Neural cell (in vitro differentiated cells): ENCODE measurements around the gene NTNG1. TPM values are rescaled to one million over a fixed set of nuclear protein-coding genes. Genes with fewer than 3 reads are reported as not detected.

ENCODE experiments used
- H2AFZ ChIP-seq: fragments of 200-600, 300-800 bp; sonication (generic), shearing (Covaris generic); 2 replicates; pipeline ENCODE4 v1.6.0; 2014; ENCODE audit warnings: low read depth, mild to moderate bottlenecking, antibody characterized with exemption, low read length, moderate library complexity
- H3F3A ChIP-seq: fragments of 200-600 bp; shearing (Covaris generic); 2 replicates; pipeline ENCODE4 v1.6.1; 2016; ENCODE audit warnings: mild to moderate bottlenecking, moderate library complexity, mixed read lengths, antibody characterized with exemption, low read length; ENCODE audit not compliant: insufficient read depth, poor library complexity, severe bottlenecking
- H3K27ac ChIP-seq: fragments of 200-600, 300-800 bp; sonication (generic), shearing (Covaris generic); 2 replicates; pipeline ENCODE4 v1.5.1; 2014; ENCODE audit warnings: mild to moderate bottlenecking, low read length, moderate library complexity
- H3K27me3 ChIP-seq: fragments of 300-800, 200-600 bp; sonication (generic), shearing (Covaris generic); 2 replicates; pipeline ENCODE4 v1.6.0; 2014; ENCODE audit warnings: mild to moderate bottlenecking, low read depth, low read length, moderate library complexity; ENCODE audit not compliant: insufficient read depth
- H3K36me3 ChIP-seq: fragments of 300-800, 200-600 bp; sonication (generic), shearing (Covaris generic); 2 replicates; pipeline ENCODE4 v1.5.1; 2014; ENCODE audit warnings: mild to moderate bottlenecking, antibody characterized with exemption, low read length, moderate library complexity; ENCODE audit not compliant: insufficient read depth
- H3K4me2 ChIP-seq: fragments of 300-800, 200-600 bp; sonication (generic), shearing (Covaris generic); 2 replicates; pipeline ENCODE4 v1.6.0; 2014; ENCODE audit warnings: mild to moderate bottlenecking, low read length
- H3K4me3 ChIP-seq: fragments of 300-800, 200-600 bp; sonication (generic), shearing (Covaris generic); 2 replicates; pipeline ENCODE4 v1.5.1; 2014; ENCODE audit warnings: mild to moderate bottlenecking, low read length, moderate library complexity
- H3K79me2 ChIP-seq: fragments of 200-600 bp; shearing (Covaris generic); replicated peaks from 2 replicates; pipeline ENCODE4 v1.6.0; 2014; ENCODE audit warnings: mild to moderate bottlenecking, low read length, moderate library complexity; ENCODE audit not compliant: insufficient read depth
- H3K9ac ChIP-seq: fragments of 300-800, 200-600 bp; sonication (generic), shearing (Covaris generic); 2 replicates; pipeline ENCODE4 v1.6.1; 2016; ENCODE audit warnings: mild to moderate bottlenecking, low read length, mixed read lengths
- H3K9me2 ChIP-seq: fragments of 200-600 bp; shearing (Covaris generic); 2 replicates; pipeline ENCODE4 v1.6.1; 2016; ENCODE audit warnings: mild to moderate bottlenecking, low read length, mixed read lengths; ENCODE audit not compliant: insufficient read depth
- H3K9me3 ChIP-seq: fragments of 200-600, 300-800 bp; sonication (generic), shearing (Covaris generic); 2 replicates; pipeline ENCODE4 v1.6.1; 2016; ENCODE audit warnings: mild to moderate bottlenecking, mixed run types, low read length, moderate library complexity, mixed read lengths
- H4K20me1 ChIP-seq: fragments of 200-600 bp; shearing (Covaris generic); 2 replicates; pipeline ENCODE4 v1.6.1; 2016; ENCODE audit warnings: mild to moderate bottlenecking, mixed run types; ENCODE audit not compliant: insufficient read depth
- CTCF ChIP-seq: fragments of 450-650 bp; IDR thresholded peaks from 2 replicates; pipeline ENCODE4 v1.5.1; 2014; ENCODE audit warnings: antibody characterized with exemption, mild to moderate bottlenecking, moderate library complexity; ENCODE audit not compliant: poor library complexity, severe bottlenecking
- EP300 ChIP-seq: fragments of 450-650 bp; conservative IDR thresholded peaks from 2 replicates; pipeline ENCODE4 v1.6.1; 2014; ENCODE audit warnings: antibody characterized with exemption, mild to moderate bottlenecking, moderate library complexity; ENCODE audit not compliant: poor library complexity, severe bottlenecking
- EZH2 ChIP-seq: fragments of 200-600, 300-800 bp; shearing (Covaris generic), sonication (generic); IDR thresholded peaks from 2 replicates; pipeline ENCODE4 v1.6.1; 2014; ENCODE audit warnings: antibody characterized with exemption, low read length, borderline replicate concordance, mild to moderate bottlenecking; ENCODE audit not compliant: insufficient read depth, poor library complexity, severe bottlenecking
- MXI1 ChIP-seq: fragments of 450-650 bp; conservative IDR thresholded peaks from 2 replicates; pipeline ENCODE4 v1.6.1; 2014; ENCODE audit warnings: antibody characterized with exemption, mild to moderate bottlenecking; ENCODE audit not compliant: poor library complexity, severe bottlenecking
- POLR2AphosphoS5 ChIP-seq: IDR thresholded peaks from 2 replicates; pipeline ENCODE4 v1.6.1; 2012
- RAD21 ChIP-seq: fragments of 450-650 bp; conservative IDR thresholded peaks from 2 replicates; pipeline ENCODE4 v1.6.1; 2014; ENCODE audit warnings: antibody characterized with exemption, mild to moderate bottlenecking, moderate library complexity
- SMC3 ChIP-seq: fragments of 450-650 bp; conservative IDR thresholded peaks from 2 replicates; pipeline ENCODE4 v1.6.1; 2014; ENCODE audit warnings: antibody characterized with exemption, mild to moderate bottlenecking, moderate library complexity; ENCODE audit not compliant: poor library complexity
- TAF1 ChIP-seq: IDR thresholded peaks from 2 replicates; pipeline ENCODE4 v1.6.1; 2012; ENCODE audit warnings: low read depth
- polyA plus RNA-seq: library from polyadenylated mRNA; depleted of rRNA; stranded (reverse); fragments of >200 nt; gene quantifications from 2 replicates; pipeline ENCODE4 v1.2.3, GENCODE V29; 2014
- TF ChIP-seq, protein P1 (sequence below): IDR thresholded peaks from 2 replicates; pipeline ENCODE4 v1.6.1; 2012; ENCODE audit warnings: borderline replicate concordance

NTNG1 gene
- polyA plus RNA-seq, 1 donor from 2014 or later: not detected

DNA sequence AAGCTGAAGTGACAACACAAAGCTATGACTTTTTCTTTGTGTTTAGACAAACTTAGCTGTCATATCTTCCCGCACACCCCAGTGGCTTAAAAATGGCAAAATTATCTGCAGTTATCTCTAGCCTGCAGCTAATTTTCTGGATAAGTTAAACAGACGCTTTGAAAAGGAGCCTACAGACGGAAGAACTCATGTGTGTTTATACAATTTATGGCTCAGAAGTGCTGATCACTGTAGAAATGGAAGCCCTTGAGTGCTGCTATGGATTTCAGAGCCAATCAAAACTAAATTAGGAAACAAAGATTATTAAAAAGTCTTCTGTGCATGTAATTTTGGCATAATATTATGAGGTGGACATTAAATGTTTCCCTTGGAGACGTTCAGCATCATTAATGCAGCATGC, 11.6 kb downstream of the NTNG1 start:
- no peak overlapping the region for H2AFZ ChIP-seq
- H3K4me3 ChIP-seq: no peak overlapping the region
- no peaks in the 10 kb centered on the region for H3K9me2 ChIP-seq
- no peak overlapping the region for H3K27ac ChIP-seq
- no peaks in the 10 kb centered on the region for H4K20me1 ChIP-seq
- H3K27me3 ChIP-seq: no peaks in the 10 kb centered on the region
- H3K79me2 ChIP-seq: no peaks in the 10 kb centered on the region
- no peaks in the 10 kb centered on the region for H3F3A ChIP-seq
- H3K4me2 ChIP-seq: peak overlapping the region; percentile 10
- H3K9ac ChIP-seq: no peak overlapping the region
- no peaks in the 10 kb centered on the region for H3K36me3 ChIP-seq
- TF ChIP-seq MXI1 (no peak), EP300 (peak; percentile 27)
- no peaks in the 10 kb centered on the region for H3K9me3 ChIP-seq

GRCh38 chr1:107153014-107153413, 12.2 kb downstream of the NTNG1 start:
- Histone ChIP-seq H3K9me2 (no peaks in the 10 kb centered on the region), H3K27me3 (no peaks in the 10 kb centered on the region), H3K27ac (no peak overlapping the region), H3K4me3 (no peak overlapping the region), H3F3A (no peaks in the 10 kb centered on the region), H3K9me3 (no peaks in the 10 kb centered on the region), H3K4me2 (no peak overlapping the region), H3K79me2 (no peaks in the 10 kb centered on the region), H3K9ac (no peak overlapping the region), H2AFZ (no peak overlapping the region), H3K36me3 (no peaks in the 10 kb centered on the region), H4K20me1 (no peaks in the 10 kb centered on the region)
- TF ChIP-seq EP300 (no peak), TAF1 (no peak), CTCF (peak; percentile 47), EZH2 (no peak), POLR2AphosphoS5 (no peak), RAD21 (peak; percentile 49), SMC3 (peak; percentile 50), MXI1 (no peak)
- TF ChIP-seq, protein P1, sequence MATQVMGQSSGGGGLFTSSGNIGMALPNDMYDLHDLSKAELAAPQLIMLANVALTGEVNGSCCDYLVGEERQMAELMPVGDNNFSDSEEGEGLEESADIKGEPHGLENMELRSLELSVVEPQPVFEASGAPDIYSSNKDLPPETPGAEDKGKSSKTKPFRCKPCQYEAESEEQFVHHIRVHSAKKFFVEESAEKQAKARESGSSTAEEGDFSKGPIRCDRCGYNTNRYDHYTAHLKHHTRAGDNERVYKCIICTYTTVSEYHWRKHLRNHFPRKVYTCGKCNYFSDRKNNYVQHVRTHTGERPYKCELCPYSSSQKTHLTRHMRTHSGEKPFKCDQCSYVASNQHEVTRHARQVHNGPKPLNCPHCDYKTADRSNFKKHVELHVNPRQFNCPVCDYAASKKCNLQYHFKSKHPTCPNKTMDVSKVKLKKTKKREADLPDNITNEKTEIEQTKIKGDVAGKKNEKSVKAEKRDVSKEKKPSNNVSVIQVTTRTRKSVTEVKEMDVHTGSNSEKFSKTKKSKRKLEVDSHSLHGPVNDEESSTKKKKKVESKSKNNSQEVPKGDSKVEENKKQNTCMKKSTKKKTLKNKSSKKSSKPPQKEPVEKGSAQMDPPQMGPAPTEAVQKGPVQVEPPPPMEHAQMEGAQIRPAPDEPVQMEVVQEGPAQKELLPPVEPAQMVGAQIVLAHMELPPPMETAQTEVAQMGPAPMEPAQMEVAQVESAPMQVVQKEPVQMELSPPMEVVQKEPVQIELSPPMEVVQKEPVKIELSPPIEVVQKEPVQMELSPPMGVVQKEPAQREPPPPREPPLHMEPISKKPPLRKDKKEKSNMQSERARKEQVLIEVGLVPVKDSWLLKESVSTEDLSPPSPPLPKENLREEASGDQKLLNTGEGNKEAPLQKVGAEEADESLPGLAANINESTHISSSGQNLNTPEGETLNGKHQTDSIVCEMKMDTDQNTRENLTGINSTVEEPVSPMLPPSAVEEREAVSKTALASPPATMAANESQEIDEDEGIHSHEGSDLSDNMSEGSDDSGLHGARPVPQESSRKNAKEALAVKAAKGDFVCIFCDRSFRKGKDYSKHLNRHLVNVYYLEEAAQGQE: no peak

DNA sequence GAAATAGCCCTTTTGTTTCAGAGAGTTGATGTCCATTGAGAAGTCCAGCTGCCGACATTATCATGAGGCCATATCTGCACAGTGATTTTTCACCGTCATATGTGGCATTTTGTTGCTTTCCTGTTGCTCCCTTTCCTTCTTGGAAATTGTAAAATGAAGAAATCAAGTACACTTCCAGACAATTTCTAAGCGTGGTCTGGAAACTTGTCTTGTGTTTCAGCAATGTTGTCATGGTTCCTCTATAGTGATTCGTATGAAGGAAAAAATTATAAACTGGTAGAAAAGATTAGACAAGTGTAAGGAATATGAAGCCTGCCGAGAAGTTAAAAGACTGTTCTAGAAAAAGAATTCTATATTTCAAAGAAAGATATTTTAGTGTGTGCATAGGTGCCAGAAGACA, 17.7 kb downstream of the NTNG1 start:
- H3F3A ChIP-seq: no peaks in the 10 kb centered on the region
- H3K9ac ChIP-seq: no peak overlapping the region
- H3K79me2 ChIP-seq: no peaks in the 10 kb centered on the region

More for the DNA sequence above, 17.7 kb downstream of the NTNG1 start:
- no peak overlapping the region for H3K4me3 ChIP-seq
- H2AFZ ChIP-seq: no peak overlapping the region
- H3K4me2 ChIP-seq: no peak overlapping the region
- no peaks in the 10 kb centered on the region for H3K9me2 ChIP-seq
- no peaks in the 10 kb centered on the region for H3K27me3 ChIP-seq
- H3K9me3 ChIP-seq: no peaks in the 10 kb centered on the region
- H3K36me3 ChIP-seq: no peaks in the 10 kb centered on the region
- TF ChIP-seq, protein P1: no peak
- no peak for TF ChIP-seq EZH2
- H4K20me1 ChIP-seq: no peaks in the 10 kb centered on the region
- H3K27ac ChIP-seq: no peak overlapping the region
